Upper lobe of left lung (tissue), 6 donors: ENCODE data around the gene KLHL30. TPM values are rescaled to one million over a fixed set of nuclear protein-coding genes. Genes with fewer than 3 reads are reported as not detected.

Experiments used
- ATAC-seq, 2 donors: fragments of 200-7000 bp; cut with Tn5 transposase; one replicate each; pipeline ENCODE4 v1.9.1; 2022; ENCODE audit warnings: mild to moderate bottlenecking in 2 of 2, moderate library complexity in 2 of 2; ENCODE audit not compliant: low FRiP score in 2 of 2
- DNase-seq, 2 donors: peaks; one replicate each; pipeline ENCODE4 v3.0.0-alpha.2; 2019 to 2020
- H3K27ac ChIP-seq, 4 donors: fragments of 200-600 bp; sonication (generic); one replicate each; pipeline ENCODE4 v1.5.1; 2016 to 2019
- H3K27me3 ChIP-seq, 4 donors: fragments of 200-600 bp; sonication (generic); one replicate each; pipeline ENCODE4 v1.5.1; 2017 to 2019
- H3K36me3 ChIP-seq, 4 donors: fragments of 200-600 bp; sonication (generic); one replicate each; pipeline ENCODE4 v1.5.1; 2016 to 2019
- H3K4me1 ChIP-seq, 4 donors: fragments of 200-600 bp; sonication (generic); one replicate each; pipeline ENCODE4 v1.5.1; 2018 to 2019
- H3K4me3 ChIP-seq, 4 donors: fragments of 200-600 bp; sonication (generic); one replicate each; pipeline ENCODE4 v1.5.1; 2017 to 2019; ENCODE audit warnings: mild to moderate bottlenecking in 2 of 4, moderate library complexity in 1 of 4
- H3K9me3 ChIP-seq, 4 donors: fragments of 200-600 bp; sonication (generic); one replicate each; pipeline ENCODE4 v1.5.1; 2018 to 2019
- CTCF ChIP-seq, 6 experiments: fragments of 450-650 bp in 4 of 6; fragments of 200-600 bp in 2 of 6; sonication (generic) in 2 of 6; IDR thresholded peaks; one replicate each; pipeline ENCODE4 v1.5.1; 2016 to 2019; ENCODE audit warnings: antibody characterized with exemption in 6 of 6
- EP300 ChIP-seq, 4 donors: sonication (generic); formaldehyde crosslinking; IDR thresholded peaks; one replicate each; pipeline ENCODE4 v1.5.1; 2017; ENCODE audit warnings: antibody characterized with exemption in 4 of 4, control low read depth in 2 of 4
- POLR2A ChIP-seq, 4 donors: fragments of 450-650 bp; IDR thresholded peaks; one replicate each; pipeline ENCODE4 v1.5.1; 2016 to 2017; ENCODE audit warnings: antibody characterized with exemption in 4 of 4, mild to moderate bottlenecking in 2 of 4
- POLR2AphosphoS5 ChIP-seq, 2 donors: sonication (generic); formaldehyde crosslinking; IDR thresholded peaks; one replicate each; pipeline ENCODE4 v1.5.1; 2017; ENCODE audit warnings: antibody characterized with exemption in 2 of 2
- WGBS, 2 donors: methylation state at CpG; one replicate each; pipeline ENCODE4 v1.1.5; 2017 to 2018; 5-methylcytosine and 5-hydroxymethylcytosine counted together
- total RNA-seq, 6 donors: library from RNA; depleted of rRNA in 4 of 6; stranded (reverse); fragments of >200 nt in 4 of 6; gene quantifications; one replicate each; pipeline versions ENCODE4 v1.1.0 to v1.2.1, GENCODE V29; 2016 to 2021
- donor health status: DM: no; HTN: no; CAD: no; lungs with moderate emphysema.
- donor health status: DM: no; HTN: yes; CAD: no; lungs with severe emphysema.

The KLHL30 gene
- total RNA-seq, 6 donors from 2014 or later: 0.30 to 1.3 (median 0.97) TPM; not detected in 2

GRCh38 chr2:238119756-238120462, 18.6 kb upstream of the KLHL30 start:
- no peak for ATAC-seq

GRCh38 chr2:238120463-238121298, 17.8 kb upstream of the KLHL30 start:
- Histone ChIP-seq H3K4me3 (no peak overlapping the region), H3K9me3 (no peaks in the 10 kb centered on the region), H3K4me1 (no peaks in the 10 kb centered on the region), H3K27ac (no peak overlapping the region), H3K36me3 (no peaks in the 10 kb centered on the region), H3K27me3 (no peaks in the 10 kb centered on the region)
- 32 to 52% methylated on average over 9 to 26 of the region's 30 CpGs for WGBS, 2 donors
- ATAC-seq: no peak
- DNase-seq: peak in 1 of 2 donors; percentile 75
- TF ChIP-seq POLR2AphosphoS5 (IDR thresholded peaks at IDR 0.05) (no peak), POLR2A (IDR thresholded peaks at IDR 0.05) (no peak), EP300 (IDR thresholded peaks at IDR 0.05) (no peak), CTCF (IDR thresholded peaks at IDR 0.05) (no peak)

More at GRCh38 chr2:238119756-238120462, 18.6 kb upstream of the KLHL30 start:
- Histone ChIP-seq H3K27me3 (no peaks in the 10 kb centered on the region), H3K9me3 (no peaks in the 10 kb centered on the region), H3K36me3 (no peaks in the 10 kb centered on the region), H3K27ac (no peak overlapping the region), H3K4me3 (no peak overlapping the region), H3K4me1 (no peaks in the 10 kb centered on the region)
- peak in 1 of 2 donors; percentile 50 for DNase-seq
- 53% methylated on average over 5 to 7 of the region's 15 CpGs for WGBS, 2 donors
- TF ChIP-seq POLR2AphosphoS5 (IDR thresholded peaks at IDR 0.05): no peak
- TF ChIP-seq EP300 (IDR thresholded peaks at IDR 0.05): no peak
- TF ChIP-seq CTCF (IDR thresholded peaks at IDR 0.05): no peak
- no peak for TF ChIP-seq POLR2A (IDR thresholded peaks at IDR 0.05)

- peak in 1 of 2 donors; percentile 61 for DNase-seq
- no peak overlapping the region for H3K27ac ChIP-seq
- TF ChIP-seq POLR2A (IDR thresholded peaks at IDR 0.05) (no peak), POLR2AphosphoS5 (IDR thresholded peaks at IDR 0.05) (no peak), EP300 (IDR thresholded peaks at IDR 0.05) (no peak), CTCF (IDR thresholded peaks at IDR 0.05) (no peak)
- H3K9me3 ChIP-seq: no peaks in the 10 kb centered on the region
- no peaks in the 10 kb centered on the region for H3K27me3 ChIP-seq
- H3K36me3 ChIP-seq: no peaks in the 10 kb centered on the region
- H3K4me3 ChIP-seq: no peak overlapping the region
- H3K4me1 ChIP-seq: no peaks in the 10 kb centered on the region
- WGBS, 2 donors: 86 to 92% methylated on average over 22 to 27 of the region's 27 CpGs
- ATAC-seq: no peak
Observed at GRCh38 chr2:238121511-238122286, 16.8 kb upstream of the KLHL30 start.

- no peaks in the 10 kb centered on the region for H3K36me3 ChIP-seq
- no peak overlapping the region for H3K27ac ChIP-seq
- TF ChIP-seq CTCF (IDR thresholded peaks at IDR 0.05) (no peak), EP300 (IDR thresholded peaks at IDR 0.05) (no peak), POLR2AphosphoS5 (IDR thresholded peaks at IDR 0.05) (no peak), POLR2A (IDR thresholded peaks at IDR 0.05) (no peak)
- peak in 1 of 2 donors; percentile 58 for DNase-seq
- WGBS, 2 donors: 85 to 96% methylated on average over 4 to 28 of the region's 29 CpGs
- no peaks in the 10 kb centered on the region for H3K9me3 ChIP-seq
- no peaks in the 10 kb centered on the region for H3K27me3 ChIP-seq
- peaks cover 0 to 7% (median 3%) of the 10 kb centered on the region in 4 donors for H3K4me1 ChIP-seq
- ATAC-seq: no peak
- no peak overlapping the region for H3K4me3 ChIP-seq
Observed at GRCh38 chr2:238122287-238123217, 15.9 kb upstream of the KLHL30 start.
